Measurements from ENCODE around the gene NFS1. TPM values are rescaled to one million over a fixed set of nuclear protein-coding genes. Genes with fewer than 3 reads are reported as not detected.
"Not testable (repeated sequence)": the region's sequence is repeated elsewhere in the genome, so short reads cannot be mapped to it uniquely, and the experiment has no call there.

The NFS1 gene
- total RNA-seq, 1 experiment from 2014 or later: 130 TPM

- in situ Hi-C loops (cut with HindIII; ENCODE audit: low pct_unique_long_range_greater_than_20kb, low sequenced_read_pairs): no loop called here
Measured at GRCh38 chr20:35730583-35731468, 31.7 kb upstream of the NFS1 start.

GRCh38 chr20:35729836-35730582 is 30.9 kb upstream of the NFS1 start:
- DNase-seq (ENCODE audit: low read depth): no peak
- in situ Hi-C loops (cut with HindIII; ENCODE audit: low pct_unique_long_range_greater_than_20kb, low sequenced_read_pairs): no loop called here

More at GRCh38 chr20:35730583-35731468, 31.7 kb upstream of the NFS1 start:
- DNase-seq (ENCODE audit: low read depth): no peak

- DNase-seq (ENCODE audit: low read depth): no peak
- in situ Hi-C loops (cut with HindIII; ENCODE audit: low pct_unique_long_range_greater_than_20kb, low sequenced_read_pairs): no loop called here
Measured at GRCh38 chr20:35729283-35729807, 30.2 kb upstream of the NFS1 start.

- no peak for DNase-seq (ENCODE audit: low read depth)
- in situ Hi-C loops (cut with HindIII; ENCODE audit: low pct_unique_long_range_greater_than_20kb, low sequenced_read_pairs): no loop called here
Measured at GRCh38 chr20:35726842-35727711, 27.9 kb upstream of the NFS1 start.

- in situ Hi-C loops (cut with HindIII; ENCODE audit: low pct_unique_long_range_greater_than_20kb, low sequenced_read_pairs): no loop called here
- DNase-seq (ENCODE audit: low read depth): no peak
Measured at GRCh38 chr20:35724321-35725230, 25.4 kb upstream of the NFS1 start.

GRCh38 chr20:35723652-35724320 is 24.6 kb upstream of the NFS1 start:
- DNase-seq (ENCODE audit: low read depth); in situ Hi-C loops (cut with HindIII; ENCODE audit: low pct_unique_long_range_greater_than_20kb, low sequenced_read_pairs): not testable (repeated sequence)

- in situ Hi-C loops (cut with HindIII; ENCODE audit: low pct_unique_long_range_greater_than_20kb, low sequenced_read_pairs); DNase-seq (ENCODE audit: low read depth): not testable (repeated sequence)
Measured at GRCh38 chr20:35723275-35723639, 24.1 kb upstream of the NFS1 start.

GRCh38 chr20:35721621-35722020 is 22.5 kb upstream of the NFS1 start:
- no peak for DNase-seq (ENCODE audit: low read depth)
- in situ Hi-C loops (cut with HindIII; ENCODE audit: low pct_unique_long_range_greater_than_20kb, low sequenced_read_pairs): no loop called here

- DNase-seq (ENCODE audit: low read depth): no peak
- in situ Hi-C loops (cut with HindIII; ENCODE audit: low pct_unique_long_range_greater_than_20kb, low sequenced_read_pairs): no loop called here
Measured at GRCh38 chr20:35721219-35721618, 22.1 kb upstream of the NFS1 start.

- no peak for DNase-seq (ENCODE audit: low read depth)
- in situ Hi-C loops (cut with HindIII; ENCODE audit: low pct_unique_long_range_greater_than_20kb, low sequenced_read_pairs): no loop called here
Measured at GRCh38 chr20:35720165-35721123, 21.3 kb upstream of the NFS1 start.

GRCh38 chr20:35719717-35720116 is 20.6 kb upstream of the NFS1 start:
- in situ Hi-C loops (cut with HindIII; ENCODE audit: low pct_unique_long_range_greater_than_20kb, low sequenced_read_pairs): no loop called here
- no peak for DNase-seq (ENCODE audit: low read depth)

GRCh38 chr20:35718972-35719635 is 20.0 kb upstream of the NFS1 start:
- DNase-seq (ENCODE audit: low read depth): no peak
- in situ Hi-C loops (cut with HindIII; ENCODE audit: low pct_unique_long_range_greater_than_20kb, low sequenced_read_pairs): no loop called here

- not testable (repeated sequence) for DNase-seq (ENCODE audit: low read depth)
Measured at GRCh38 chr20:35718321-35718720, 19.2 kb upstream of the NFS1 start.

GRCh38 chr20:35716330-35716729 is 17.2 kb upstream of the NFS1 start:
- in situ Hi-C loops (cut with HindIII; ENCODE audit: low pct_unique_long_range_greater_than_20kb, low sequenced_read_pairs): no loop called here
- no peak for DNase-seq (ENCODE audit: low read depth)

More at GRCh38 chr20:35718321-35718720, 19.2 kb upstream of the NFS1 start:
- in situ Hi-C loops (cut with HindIII; ENCODE audit: low pct_unique_long_range_greater_than_20kb, low sequenced_read_pairs): not testable (repeated sequence)

- DNase-seq (ENCODE audit: low read depth): no peak
- in situ Hi-C loops (cut with HindIII; ENCODE audit: low pct_unique_long_range_greater_than_20kb, low sequenced_read_pairs): no loop called here
Measured at GRCh38 chr20:35715652-35716051, 16.5 kb upstream of the NFS1 start.
